Stimulated activated CD8-positive, alpha-beta memory T cell treated with anti-CD3 and anti-CD28 coated beads, Interleukin-15, amount 100 ng/mL, for 48 hours (primary cell): ENCODE results near the gene ZNF77.
"Not testable (repeated sequence)": the region's sequence is repeated elsewhere in the genome, so short reads cannot be mapped to it uniquely, and the experiment has no call there.

Source experiments
- DNase-seq, 2 donors: peaks; one replicate each; pipeline ENCODE4 v3.0.0-alpha.2; 2020; ENCODE audit warnings: low read depth in 2 of 2

ZNF77 gene

DNA sequence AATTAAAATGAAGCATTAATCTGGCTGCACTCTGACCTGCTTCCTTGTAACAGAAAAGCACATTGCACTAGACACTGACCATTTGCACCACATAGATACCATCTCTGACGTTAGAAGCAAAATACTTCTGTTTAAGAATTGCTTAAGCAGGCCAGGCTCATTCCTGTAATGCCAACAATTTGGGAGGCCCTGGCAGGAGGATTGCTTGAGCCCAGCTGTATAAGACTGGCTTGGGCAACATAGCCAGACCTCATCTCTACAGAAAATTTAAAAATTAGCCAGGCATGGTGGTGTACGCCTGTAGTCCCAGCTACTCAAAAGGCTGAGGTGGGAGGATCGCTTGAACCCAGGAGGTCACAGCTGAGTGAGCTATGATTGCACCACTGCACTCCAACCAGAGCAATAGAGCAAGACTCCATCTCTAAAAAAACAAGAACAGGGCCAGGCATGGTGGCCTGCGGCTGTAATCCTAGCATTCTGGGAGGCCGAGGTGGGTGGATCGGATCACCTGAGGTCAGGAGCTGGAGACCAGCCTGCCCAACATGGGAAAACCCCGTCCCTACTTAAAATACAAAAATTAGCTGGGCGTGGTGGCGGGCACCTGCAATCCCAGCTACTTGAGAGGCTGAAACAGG lies 25.5 kb upstream of the ZNF77 start:
- DNase-seq: no peak

DNA sequence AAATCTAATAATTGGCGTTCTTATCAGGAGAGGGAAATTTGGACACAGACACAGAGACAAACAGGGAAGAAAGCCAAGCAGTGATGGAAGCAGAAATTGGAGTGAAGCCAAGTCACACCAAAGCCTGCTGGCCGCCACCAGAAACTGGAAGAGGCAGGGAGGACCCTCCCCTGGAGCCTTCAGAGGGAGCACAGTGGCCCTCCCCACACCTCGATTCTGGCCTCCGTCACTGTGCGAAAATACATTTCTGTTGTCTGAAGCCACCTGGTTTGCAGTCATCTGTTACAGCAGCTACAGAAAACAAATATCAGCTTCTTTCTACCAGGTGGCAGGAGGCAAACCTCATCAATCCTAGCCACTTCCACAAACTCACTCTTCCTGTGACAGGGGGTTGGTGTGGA lies 24.3 kb upstream of the ZNF77 start:
- no peak for DNase-seq

DNA sequence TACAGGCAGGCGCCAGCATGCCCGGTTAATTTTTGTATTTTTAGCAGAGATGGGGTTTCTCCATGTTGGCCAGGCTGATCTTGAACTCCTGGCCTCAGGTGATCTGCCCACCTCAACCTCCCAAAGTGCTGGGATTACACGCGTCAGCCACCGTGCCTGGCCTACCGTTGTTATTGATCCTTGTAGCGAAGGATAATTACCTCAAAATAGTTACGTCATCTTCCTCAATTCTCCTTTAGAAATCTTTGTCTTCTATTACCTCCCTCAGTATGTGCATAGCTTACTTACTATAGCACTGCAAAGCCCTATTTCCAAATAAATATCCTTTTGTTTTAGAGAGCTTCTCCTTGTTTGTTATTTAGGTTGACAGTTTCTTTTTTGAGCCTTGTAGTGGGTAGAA lies 23.2 kb upstream of the ZNF77 start:
- DNase-seq: no peak

DNA sequence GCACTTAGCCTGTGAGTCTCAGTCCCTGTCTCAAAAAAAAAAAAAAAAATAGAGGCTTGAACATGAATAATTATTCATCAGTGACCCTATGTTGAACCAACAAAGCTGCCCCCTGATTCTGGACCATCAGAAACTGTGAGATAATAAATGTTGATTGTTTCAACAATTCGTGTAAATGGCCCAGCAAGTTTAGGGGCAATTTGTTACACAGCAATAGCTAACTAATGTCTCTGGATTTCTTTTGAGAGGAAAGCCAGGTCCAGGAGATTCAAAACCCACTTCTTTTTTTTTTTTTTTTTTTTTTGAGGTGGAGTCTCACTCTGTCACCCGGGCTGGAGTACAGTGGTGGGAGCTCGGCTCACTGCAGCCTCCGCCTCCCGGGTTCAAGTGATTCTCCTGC lies 20.1 kb upstream of the ZNF77 start:
- no peak for DNase-seq

DNA sequence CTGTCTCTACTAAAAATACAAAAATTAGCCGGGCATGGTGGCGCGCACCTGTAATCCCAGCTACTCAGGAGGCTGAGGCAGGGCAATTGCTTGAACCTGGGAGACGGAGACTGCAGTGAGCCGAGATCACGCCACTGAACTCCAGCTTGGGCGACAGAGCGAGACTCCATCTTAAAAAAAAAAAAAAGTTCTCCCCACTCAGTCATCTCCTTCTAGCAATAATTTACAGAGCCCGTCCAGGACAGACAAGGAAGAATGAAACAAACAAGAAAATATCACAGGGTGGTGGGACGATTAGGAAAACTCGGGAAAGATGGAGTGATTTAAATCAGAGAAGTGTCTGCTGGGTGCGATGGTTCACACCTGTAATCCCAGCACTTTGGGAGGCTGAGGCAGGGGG lies 18.9 kb upstream of the ZNF77 start:
- not testable (repeated sequence) for DNase-seq

DNA sequence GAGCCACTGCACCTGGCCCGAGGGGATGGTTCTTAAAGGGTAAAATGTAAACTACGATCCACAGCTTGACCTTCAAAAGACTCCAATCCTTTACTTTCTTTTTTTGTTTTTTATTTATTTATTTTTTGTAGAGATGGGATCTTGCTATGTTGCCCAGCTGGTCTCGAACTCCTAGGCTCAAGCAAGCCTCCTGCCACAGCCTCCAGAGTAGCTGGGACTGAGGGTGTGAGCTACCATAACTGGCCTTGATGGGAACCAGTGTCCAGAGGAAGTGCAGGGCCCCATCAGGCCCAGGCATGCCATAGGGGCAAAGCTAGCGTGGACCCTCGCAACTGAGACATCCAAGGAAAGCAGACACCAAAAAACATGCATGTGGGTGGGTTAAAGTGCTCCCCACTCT lies 18.4 kb upstream of the ZNF77 start:
- DNase-seq: no peak

DNA sequence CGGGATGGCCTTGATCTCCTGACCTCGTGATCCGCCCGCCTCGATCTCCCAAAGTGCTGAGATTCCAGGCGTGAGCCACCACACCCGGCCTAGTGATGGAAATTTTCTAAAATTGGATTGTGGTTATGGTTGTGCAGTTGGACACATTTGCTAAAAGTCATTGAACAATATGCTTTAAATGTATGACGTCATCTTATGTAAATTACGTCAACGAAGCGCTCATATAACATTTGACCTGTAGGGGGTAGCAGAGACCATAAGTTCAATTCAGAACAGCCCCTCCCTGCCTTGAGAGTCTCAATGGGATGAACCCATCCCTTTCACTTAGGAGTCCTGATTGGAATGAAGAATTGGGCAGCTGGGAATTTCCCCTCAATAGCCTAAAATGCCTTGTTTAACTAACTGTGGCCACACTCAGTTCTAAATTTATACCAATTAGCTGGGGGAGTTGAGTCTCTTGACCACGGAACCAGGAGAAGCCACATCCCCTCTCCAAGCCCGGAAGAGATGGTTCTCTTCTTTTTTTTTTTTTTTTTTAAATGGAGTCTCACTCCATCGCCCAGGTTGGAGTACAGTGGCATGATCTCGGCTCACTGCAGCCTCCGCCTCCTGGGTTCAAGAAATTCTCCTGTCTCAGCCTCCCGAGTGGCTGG lies 17.4 kb upstream of the ZNF77 start:
- DNase-seq: no peak

DNA sequence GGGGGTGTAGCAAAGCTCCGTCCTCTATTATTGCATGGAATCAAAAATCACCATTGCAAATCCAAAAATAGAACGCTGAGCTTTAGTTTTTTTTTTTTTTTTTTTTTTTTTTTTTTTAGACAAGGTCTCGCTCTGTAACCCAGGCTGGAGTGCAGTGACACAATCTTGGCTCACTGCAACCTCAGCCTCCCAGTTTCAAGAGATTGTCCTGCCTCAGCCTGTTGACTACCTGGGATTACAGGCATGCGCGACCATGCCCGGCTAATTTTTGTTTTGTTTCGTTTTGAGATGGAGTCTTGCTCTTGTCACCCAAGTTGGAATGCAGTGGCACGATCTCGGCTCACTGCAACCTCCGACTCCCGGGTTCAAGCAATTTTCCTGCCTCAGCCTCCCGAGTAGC lies 15.3 kb upstream of the ZNF77 start:
- DNase-seq: no peak

DNA sequence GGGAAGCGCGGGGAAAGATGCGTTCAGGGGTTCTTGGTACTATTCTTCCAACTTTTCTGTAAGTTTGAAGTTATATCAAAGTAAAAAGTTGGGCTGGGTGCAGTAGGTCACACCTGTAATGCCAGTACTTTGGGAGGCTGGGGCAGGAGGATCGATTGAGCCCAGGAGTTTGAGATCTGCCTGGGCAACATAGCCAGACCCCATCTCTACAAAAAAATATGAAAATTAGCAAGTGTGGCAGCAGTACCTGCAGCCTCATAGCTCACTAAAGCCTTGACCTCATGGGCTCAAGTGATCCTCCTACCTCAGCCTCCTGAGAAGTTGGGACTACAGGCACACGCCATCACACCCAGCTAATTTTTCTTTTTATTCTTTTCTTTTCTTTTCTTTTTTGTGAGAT lies 12.4 kb upstream of the ZNF77 start:
- DNase-seq: no peak

DNA sequence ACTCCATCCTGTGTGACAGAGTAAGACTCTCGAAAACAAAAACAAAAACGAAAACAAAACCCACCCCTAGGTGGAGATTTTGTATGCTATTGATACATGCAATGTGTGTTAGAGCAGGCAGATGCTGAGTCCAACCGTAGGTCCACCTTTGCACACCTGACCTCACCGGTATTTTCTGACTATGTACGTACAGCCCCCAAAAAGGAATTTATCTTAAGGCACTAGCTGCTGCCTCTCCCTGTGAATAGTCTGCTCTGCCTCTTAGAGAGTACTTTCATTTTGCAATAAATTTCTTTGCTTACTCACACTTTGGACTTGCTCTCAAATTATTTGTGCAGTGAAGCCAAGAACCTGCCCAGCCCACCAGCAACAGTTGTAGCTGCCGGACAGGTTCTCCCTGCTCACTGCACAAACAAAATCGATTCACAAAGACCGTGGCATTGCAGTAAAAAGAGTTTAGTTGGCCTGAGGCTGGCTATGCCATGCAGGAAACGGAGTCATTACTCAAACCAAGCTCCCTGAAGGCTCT lies 8.2 kb upstream of the ZNF77 start:
- DNase-seq: no peak

DNA sequence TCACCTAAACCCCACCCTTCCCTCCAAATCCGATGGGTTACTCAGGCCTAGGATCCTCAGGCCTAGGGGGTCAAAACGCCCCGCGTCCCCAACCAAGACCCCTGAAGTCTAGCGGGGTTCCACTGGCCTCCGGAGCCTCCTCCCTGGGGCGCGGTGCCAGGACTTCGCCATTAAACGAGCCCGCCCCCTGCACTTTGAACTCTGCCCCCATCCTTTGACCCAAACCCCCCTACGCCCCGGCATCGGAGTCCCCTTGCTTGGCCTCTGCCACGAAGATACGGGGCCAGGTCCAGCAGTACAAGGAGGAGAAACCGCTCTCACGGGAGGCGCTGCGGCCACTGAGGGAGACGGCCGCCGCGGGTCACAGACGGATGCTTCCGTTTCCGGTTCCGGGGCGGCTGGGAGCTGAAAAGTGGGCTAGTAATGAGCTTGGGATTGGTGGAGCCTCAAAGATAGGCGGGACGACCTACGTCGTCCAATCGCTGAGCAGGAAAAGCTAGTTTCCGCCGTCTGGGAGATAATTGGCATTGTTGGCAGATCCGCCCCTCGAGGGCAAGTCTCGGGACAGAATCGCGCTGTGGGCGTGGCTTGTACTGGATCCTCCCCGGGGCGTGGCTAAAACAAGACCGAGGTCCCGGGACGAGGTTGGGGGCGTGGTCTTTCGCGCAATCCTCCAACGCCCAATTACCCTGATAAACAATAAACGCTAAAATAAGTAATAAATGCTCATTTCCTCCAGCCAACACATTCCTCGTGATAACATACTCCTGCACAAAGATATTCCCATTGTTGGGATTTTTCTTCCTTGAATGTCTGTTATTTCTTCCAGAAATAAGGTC lies 5.7 kb upstream of the ZNF77 start:
- peak; percentile 98 to 99 for DNase-seq

DNA sequence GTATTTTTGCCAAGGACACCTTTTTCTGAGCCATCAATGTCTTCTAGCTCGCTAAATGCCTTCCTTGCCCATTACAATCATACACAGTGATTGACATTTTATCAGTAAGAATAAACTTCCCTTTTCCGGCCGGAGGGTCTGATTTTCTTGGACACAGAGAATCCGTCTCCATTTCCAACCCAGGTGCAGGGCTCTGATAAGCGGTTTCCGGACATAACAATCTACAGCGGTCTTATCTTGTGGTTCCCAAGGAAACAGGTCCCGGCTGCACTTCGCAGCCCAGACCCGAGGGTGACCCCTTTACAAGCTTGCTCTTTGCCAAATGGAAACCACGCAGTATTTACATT lies 5.1 kb upstream of the ZNF77 start:
- DNase-seq: no peak

DNA sequence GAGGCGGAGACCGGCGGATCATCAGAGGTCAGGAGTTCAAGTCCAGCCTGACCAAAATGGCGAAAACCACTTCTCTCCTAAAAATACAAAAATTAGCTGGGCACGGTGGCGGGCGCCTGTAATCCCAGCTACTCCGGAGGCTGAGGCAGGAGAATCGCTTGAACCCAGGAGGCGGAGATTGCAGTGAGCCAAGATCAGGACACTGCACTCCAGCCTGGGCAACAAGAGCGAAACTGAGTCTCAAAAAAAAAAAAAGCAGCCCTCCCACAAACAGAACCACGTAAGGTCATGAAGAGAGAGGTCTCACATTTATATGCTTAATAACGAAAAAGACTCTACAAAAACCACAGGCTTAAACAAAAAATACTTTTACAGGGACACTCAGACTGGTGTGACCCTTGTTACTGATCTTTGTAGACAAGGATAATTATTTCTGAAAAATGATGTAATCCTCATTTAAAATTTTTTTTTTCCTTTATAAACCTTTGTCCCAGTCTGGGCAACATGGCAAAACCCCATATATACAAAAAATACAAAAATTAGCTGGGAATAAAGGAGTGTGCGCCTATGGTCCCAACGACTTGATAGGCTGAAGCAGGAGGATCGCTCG lies 909 bp upstream of the ZNF77 start:
- DNase-seq: no peak

DNA sequence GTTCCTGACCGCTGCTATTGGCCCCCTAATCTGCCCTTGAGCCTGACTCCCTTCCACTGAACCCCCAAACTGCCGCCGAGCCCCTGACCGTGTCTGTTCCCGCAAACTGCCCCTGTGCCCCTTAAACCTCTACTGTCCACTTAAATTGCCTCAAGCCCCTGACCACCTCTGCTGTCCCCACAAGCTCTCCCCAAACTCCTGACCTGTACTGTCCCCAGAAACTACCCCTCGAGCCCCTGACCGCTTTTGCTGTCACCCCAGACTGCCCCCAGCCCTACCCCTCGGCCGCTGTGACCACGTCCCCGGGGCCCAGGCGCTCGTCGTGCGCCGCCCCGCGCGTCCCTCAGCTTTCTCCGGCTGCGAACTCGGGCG lies 382 bp downstream of the ZNF77 start:
- DNase-seq: no peak

DNA sequence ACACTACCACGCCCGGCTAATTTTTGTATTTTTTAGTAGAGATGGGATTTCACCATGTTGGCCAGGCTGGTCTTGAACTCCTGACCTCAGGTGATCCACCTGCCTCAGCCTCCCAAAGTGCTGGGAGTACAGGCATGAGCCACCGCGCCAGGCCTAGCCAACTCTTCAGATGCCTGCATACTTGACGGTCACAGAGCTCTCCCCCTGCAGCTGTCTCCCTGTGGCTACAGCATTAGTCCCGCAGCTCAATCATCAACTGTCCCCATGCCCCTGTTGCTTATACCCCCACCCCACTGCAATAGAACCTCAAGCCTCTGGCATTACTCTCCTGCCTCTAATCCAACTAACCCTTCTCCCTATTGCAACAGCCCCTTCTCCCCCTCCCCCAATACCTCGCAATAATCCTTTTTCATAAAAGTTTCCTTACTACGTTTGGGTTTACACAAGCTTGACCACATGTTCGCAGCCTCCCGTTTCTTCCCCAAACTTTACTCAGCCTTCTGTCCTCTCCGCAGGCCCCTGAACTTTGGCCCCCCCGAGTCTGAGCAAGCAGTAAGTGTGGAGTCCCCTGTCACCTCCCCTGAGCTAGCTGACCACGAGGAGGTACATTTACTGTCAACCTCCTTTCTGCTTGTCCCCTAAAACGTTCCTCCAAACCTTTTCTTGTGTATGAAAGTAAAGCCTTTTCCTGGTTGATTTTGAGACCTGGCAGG lies 1.7 kb downstream of the ZNF77 start:
- DNase-seq: no peak

DNA sequence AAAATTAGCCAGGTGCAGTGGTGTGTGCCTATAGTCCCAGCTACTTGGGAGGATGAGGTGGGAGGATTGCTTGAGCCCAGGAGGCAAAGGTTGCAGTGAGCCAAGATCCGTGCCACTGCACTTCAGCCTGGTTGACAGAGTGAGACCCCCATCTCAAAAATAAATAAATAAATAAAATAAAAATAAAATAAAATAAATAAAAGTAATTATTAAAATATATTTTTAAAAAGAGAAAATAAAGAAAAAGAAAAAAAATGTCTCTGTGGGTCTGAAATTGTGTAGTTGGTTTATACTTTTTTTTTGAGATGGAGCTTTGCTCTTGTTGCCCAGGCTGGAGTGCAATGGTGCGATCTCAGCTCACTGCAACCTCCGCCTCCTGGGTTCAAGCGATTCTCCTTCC lies 8.9 kb downstream of the ZNF77 start:
- not testable (repeated sequence) for DNase-seq

DNA sequence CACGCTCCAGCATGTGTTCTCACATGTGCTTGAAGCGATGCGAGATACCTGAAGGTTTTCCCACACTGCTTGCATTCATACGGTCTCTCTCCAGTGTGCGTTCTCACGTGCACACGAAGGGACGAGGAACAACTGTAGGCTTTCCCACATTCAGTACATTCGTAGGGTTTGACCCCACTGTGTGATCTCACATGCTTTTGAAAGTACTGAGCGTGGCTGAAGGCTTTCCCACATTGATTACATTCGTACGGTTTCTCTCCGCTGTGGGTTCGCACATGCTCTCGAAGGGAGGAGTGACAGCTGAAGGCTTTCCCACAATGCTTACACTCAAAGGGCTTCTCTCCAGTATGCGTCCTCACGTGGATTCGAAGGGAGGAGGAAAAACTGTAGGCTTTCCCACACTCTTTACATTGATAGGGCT lies 11.3 kb downstream of the ZNF77 start:
- DNase-seq: no peak

DNA sequence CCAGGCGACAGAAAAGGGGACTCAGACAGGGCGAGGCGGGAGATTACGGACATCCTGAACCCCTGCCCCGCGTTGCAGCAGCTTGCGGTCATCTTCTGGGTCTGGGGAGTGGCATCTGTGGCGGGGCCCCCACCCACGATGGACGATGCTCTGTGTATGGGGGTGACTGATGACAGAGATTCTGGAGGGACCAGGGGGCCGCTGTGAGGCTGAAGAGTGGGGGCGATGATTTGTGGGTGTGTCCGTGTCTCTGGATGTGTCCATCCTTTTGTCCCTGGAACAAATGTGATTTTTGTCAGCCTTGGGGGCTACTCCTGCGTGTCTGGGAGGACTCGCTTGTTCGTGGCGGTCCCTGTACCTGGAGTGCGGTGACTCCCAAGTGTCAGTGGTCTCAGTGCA lies 17.7 kb downstream of the ZNF77 start:
- DNase-seq: no peak

DNA sequence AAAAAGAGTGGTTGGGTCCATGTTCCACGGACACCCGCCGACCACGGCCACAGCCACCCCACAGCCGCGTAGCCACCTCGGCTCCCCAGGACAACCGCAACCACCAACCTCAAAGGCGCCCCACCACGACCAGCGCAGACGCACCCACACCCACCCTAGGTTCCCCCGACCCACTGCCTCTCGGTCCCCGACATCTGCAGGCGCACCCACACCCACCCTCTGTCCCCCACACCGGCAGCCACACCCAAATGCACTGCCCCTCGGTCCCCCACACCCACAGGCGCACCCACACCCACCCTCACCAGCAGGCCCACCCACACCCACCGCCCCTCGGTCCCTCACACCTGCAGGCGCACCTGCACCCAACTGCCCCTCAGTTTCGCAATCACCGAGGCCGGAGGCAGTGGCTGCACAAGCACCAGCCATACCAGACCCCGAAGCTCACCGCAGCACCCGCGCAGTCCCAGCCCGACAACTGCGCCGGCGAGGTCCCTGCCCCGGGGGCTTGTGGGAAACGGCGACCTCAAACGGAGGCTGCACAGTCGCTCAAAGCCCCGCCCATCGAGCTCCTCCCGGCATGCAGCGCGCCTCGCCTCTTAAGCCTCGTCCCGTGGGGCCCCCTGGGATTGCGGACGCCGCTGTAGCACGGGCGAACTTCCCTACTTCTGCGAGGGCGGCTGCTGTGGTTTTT lies 18.3 kb downstream of the ZNF77 start:
- DNase-seq: no peak

DNA sequence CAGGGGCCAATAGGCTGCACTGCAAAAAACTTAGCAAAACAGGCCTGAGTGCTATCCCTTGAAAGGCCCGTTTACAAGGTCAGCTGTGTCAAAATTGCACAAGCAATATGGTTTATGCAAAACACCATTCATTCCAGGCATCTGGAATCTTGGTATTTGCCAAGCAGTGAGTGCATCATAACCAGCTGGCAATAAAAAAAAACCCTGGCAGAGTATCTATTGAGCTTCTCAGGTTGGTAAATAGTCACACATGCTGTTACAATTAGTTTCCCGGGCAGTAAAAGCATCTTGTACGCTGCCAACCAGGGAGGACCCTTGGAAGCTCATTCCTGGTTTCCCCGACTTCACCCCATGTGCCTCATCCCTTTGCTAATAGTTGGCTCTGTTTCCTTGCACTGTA lies 21.3 kb downstream of the ZNF77 start:
- no peak for DNase-seq

DNA sequence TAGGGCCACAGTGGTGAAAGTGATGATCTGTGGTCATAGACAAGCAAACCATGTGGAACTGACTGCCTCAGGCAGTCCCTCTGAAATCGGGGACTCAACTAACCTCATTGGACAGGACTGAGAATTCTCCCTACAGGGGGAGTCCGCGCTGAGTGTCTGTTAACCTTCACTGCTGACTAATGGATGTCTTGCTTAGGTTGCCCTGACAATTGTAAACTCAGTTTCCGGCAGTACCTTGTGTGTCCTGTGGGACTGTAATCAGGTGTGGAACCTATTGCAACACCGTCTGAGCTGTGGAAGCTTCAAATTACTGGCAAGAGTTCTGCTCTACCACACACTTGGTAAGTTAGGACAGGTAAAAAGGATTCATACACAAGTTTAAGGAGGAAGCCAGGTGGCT lies 21.8 kb downstream of the ZNF77 start:
- no peak for DNase-seq
